ENCODE measurements around the gene RPA1.

DNA sequence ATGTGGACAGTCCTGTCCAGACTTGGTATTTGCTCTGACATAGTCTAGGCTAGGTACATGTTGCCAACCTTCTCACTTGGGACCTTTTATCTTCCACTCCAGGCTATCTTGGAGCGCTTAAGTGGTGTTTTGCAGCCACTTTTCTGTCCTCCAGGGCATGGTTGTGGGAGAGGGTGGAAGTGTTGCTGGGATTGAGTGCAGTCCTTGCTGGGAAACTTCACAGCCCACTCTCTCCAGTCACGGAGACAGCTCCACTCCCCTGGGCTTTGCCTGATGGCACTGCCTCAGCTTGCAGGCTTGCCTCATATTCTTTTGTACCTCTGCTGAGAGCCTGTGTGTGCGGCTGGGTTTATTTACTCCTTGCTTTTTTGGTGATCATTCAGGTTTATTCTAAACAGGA, 17.4 kb downstream of the RPA1 start:
- TF ChIP-seq EZH2phosphoT487 (conservative IDR thresholded peaks at IDR 0.05; ENCODE audit: low read length) = no peak
- TF ChIP-seq, protein P1, sequence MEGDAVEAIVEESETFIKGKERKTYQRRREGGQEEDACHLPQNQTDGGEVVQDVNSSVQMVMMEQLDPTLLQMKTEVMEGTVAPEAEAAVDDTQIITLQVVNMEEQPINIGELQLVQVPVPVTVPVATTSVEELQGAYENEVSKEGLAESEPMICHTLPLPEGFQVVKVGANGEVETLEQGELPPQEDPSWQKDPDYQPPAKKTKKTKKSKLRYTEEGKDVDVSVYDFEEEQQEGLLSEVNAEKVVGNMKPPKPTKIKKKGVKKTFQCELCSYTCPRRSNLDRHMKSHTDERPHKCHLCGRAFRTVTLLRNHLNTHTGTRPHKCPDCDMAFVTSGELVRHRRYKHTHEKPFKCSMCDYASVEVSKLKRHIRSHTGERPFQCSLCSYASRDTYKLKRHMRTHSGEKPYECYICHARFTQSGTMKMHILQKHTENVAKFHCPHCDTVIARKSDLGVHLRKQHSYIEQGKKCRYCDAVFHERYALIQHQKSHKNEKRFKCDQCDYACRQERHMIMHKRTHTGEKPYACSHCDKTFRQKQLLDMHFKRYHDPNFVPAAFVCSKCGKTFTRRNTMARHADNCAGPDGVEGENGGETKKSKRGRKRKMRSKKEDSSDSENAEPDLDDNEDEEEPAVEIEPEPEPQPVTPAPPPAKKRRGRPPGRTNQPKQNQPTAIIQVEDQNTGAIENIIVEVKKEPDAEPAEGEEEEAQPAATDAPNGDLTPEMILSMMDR (IDR thresholded peaks at IDR 0.05; ENCODE audit: insufficient read depth, low read length, poor library complexity, severe bottlenecking) = no peak

Measured in SU-DHL-6 (cell line).